Neuronal stem cell (in vitro differentiated cells): ENCODE results near the gene CREB3L1.

Source experiments
- DNase-seq: peaks from one replicate; pipeline ENCODE4 v3.0.0-alpha.2; 2013; ENCODE audit warnings: low spot score
- H2AFZ ChIP-seq: one replicate; pipeline ENCODE4 v1.6.1; 2013; ENCODE audit warnings: mild to moderate bottlenecking, low read length, inconsistent platforms
- H2AK5ac ChIP-seq: 2 replicates; pipeline ENCODE4 v1.6.1; 2013; ENCODE audit warnings: low read depth, mild to moderate bottlenecking, inconsistent platforms, low read length, moderate library complexity, mixed read lengths
- H2BK120ac ChIP-seq: 2 replicates; pipeline ENCODE4 v1.6.1; 2013; ENCODE audit warnings: low read depth, mild to moderate bottlenecking, inconsistent platforms, low read length, moderate library complexity, mixed read lengths
- H2BK12ac ChIP-seq: one replicate; pipeline ENCODE4 v1.6.1; 2013; ENCODE audit warnings: low read length, inconsistent platforms
- H2BK15ac ChIP-seq: 2 replicates; pipeline ENCODE4 v1.6.1; 2013; ENCODE audit warnings: mild to moderate bottlenecking, low read length, inconsistent platforms, mixed read lengths
- H2BK5ac ChIP-seq: one replicate; pipeline ENCODE4 v1.6.1; 2013; ENCODE audit warnings: inconsistent platforms, mild to moderate bottlenecking, low read length, moderate library complexity
- H3K14ac ChIP-seq: one replicate; pipeline ENCODE4 v1.6.1; 2013; ENCODE audit warnings: low read length, inconsistent platforms
- H3K18ac ChIP-seq: 2 replicates; pipeline ENCODE4 v1.6.1; 2013; ENCODE audit warnings: low read length, inconsistent platforms
- H3K23ac ChIP-seq: 2 replicates; pipeline ENCODE4 v1.6.1; 2013; ENCODE audit warnings: low read depth, mild to moderate bottlenecking, mixed read lengths, low read length, inconsistent platforms; ENCODE audit not compliant: poor library complexity
- H3K27ac ChIP-seq: replicated peaks from 3 replicates; pipeline ENCODE4 v1.5.1; 2013; ENCODE audit warnings: low read length, inconsistent platforms
- H3K27me3 ChIP-seq, 3 experiments: 2 replicates each; pipeline ENCODE4 v1.6.1; 2013; ENCODE audit warnings: low read length in 3 of 3, mild to moderate bottlenecking in 2 of 3, inconsistent platforms in 1 of 3, low read depth in 1 of 3, mixed read lengths in 1 of 3, moderate library complexity in 1 of 3; ENCODE audit not compliant: control insufficient read depth in 3 of 3, insufficient read depth in 3 of 3
- H3K36me3 ChIP-seq, 2 donors: replicated peaks in 1 of 2; 2 replicates each; pipeline ENCODE4 v1.6.1; 2013; ENCODE audit warnings: low read length in 2 of 2; ENCODE audit not compliant: control insufficient read depth in 2 of 2, insufficient read depth in 2 of 2
- H3K4ac ChIP-seq: 2 replicates; pipeline ENCODE4 v1.6.1; 2013; ENCODE audit warnings: inconsistent platforms, mild to moderate bottlenecking, low read length, moderate library complexity
- H3K4me1 ChIP-seq, 2 donors: 1 replicate in 1 of 2; 2 replicates in 1 of 2; pipeline ENCODE4 v1.6.1; 2013; ENCODE audit warnings: low read length in 2 of 2, low read depth in 1 of 2; ENCODE audit not compliant: control insufficient read depth in 2 of 2, insufficient read depth in 1 of 2
- H3K4me2 ChIP-seq: one replicate; pipeline ENCODE4 v1.6.1; 2013; ENCODE audit warnings: mild to moderate bottlenecking, low read length, inconsistent platforms; ENCODE audit not compliant: insufficient read depth, poor library complexity, severe bottlenecking
- H3K4me3 ChIP-seq, 2 donors: 2 replicates each; pipeline ENCODE4 v1.5.1; 2013; ENCODE audit warnings: low read length in 2 of 2, mild to moderate bottlenecking in 2 of 2, inconsistent platforms in 1 of 2, moderate library complexity in 1 of 2
- H3K79me1 ChIP-seq: one replicate; pipeline ENCODE4 v1.6.1; 2013; ENCODE audit warnings: low read depth, mild to moderate bottlenecking, inconsistent platforms, low read length, moderate library complexity
- H3K9ac ChIP-seq: one replicate; pipeline ENCODE4 v1.6.1; 2013; ENCODE audit warnings: mild to moderate bottlenecking, low read depth, low read length, inconsistent platforms; ENCODE audit not compliant: poor library complexity
- H3K9me3 ChIP-seq, 2 donors: replicated peaks in 1 of 2; 2 replicates each; pipeline versions ENCODE3 to v1.6.1; 2013; ENCODE audit warnings: low read length in 2 of 2, mild to moderate bottlenecking in 2 of 2, inconsistent platforms in 1 of 2, low read depth in 1 of 2, mixed read lengths in 1 of 2, moderate library complexity in 1 of 2; ENCODE audit not compliant: control insufficient read depth in 2 of 2, insufficient read depth in 1 of 2
- H4K8ac ChIP-seq: one replicate; pipeline ENCODE4 v1.6.1; 2013; ENCODE audit warnings: low read depth, mild to moderate bottlenecking, inconsistent platforms, low read length, moderate library complexity
- H4K91ac ChIP-seq: one replicate; pipeline ENCODE4 v1.6.1; 2013; ENCODE audit warnings: low read length, low read depth, mild to moderate bottlenecking, inconsistent platforms; ENCODE audit not compliant: poor library complexity
- WGBS, 2 donors: extraction: QIAGEN DNeasy Blood & Tissue Kit; methylation state at CpG; one replicate each; pipeline ENCODE4 v1.1.7; 2013; ENCODE audit warnings: missing lambda C conversion rate in 2 of 2, mixed read lengths in 1 of 2; ENCODE audit not compliant: insufficient read length in 2 of 2, insufficient replicate concordance in 1 of 2; ENCODE audit errors: extremely low coverage in 2 of 2; 5-methylcytosine and 5-hydroxymethylcytosine counted together

The CREB3L1 gene

GRCh38 chr11:46294365-46295309 is 17.2 kb downstream of the CREB3L1 start:
- Histone ChIP-seq H3K27ac (peak overlapping the region; percentile 77), H2BK120ac (no peak overlapping the region)

DNA sequence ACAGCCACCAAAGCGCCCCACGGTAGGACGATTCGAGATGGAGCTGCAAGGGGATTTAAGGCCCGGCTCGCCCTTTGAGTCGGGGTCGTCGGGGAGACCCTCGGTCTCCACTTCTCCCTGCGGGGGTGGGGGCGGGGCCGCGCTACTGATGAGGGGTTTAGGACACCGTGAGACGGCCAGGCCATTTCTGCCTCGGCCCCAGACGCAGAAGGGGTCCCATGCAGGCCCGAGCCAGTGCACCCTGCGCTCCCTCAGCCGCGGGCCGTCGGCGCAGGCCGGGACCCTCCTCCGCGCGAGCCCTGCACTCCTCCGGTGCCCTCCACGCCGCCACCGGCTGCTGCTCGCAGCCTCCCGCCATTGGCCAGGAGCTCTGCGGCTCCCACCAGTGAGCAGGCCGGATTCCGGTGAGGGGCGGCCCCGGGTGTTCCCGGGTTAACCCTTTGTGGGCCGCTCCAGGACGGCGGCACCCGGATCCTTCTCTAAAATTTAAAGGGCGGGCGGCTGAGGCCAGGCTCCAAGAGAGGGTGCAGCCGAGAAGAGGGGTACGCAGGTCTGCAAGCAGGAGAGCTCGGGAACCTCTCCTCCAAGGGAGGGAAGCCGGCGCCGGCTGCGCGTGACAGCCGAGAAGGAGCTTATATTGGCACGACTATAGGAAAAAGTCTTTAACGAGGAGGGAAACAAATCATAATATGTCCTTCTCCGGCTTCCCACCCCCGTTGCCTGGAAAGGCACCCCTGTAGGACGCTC is 18.0 kb downstream of the CREB3L1 start:
- no peak overlapping the region for H2BK120ac ChIP-seq
- H3K9ac ChIP-seq: peak overlapping the region; percentile 75
- DNase-seq: peak; percentile 73
- H3K36me3 ChIP-seq: no peaks in the 10 kb centered on the region
- no peak overlapping the region for H4K8ac ChIP-seq
- no CpG with 5 or more reads among the region's 61 CpGs for WGBS, 2 donors
- H2BK15ac ChIP-seq: peak overlapping the region; percentile 97
- H3K23ac ChIP-seq: peak overlapping the region; percentile 45
- peaks cover 11 to 41% of the 10 kb centered on the region in 2 donors for H3K4me1 ChIP-seq
- no peaks in the 10 kb centered on the region for H3K9me3 ChIP-seq
- H3K27me3 ChIP-seq: peaks cover 0 to 53% (median 5%) of the 10 kb centered on the region in 3 experiments
- H3K27ac ChIP-seq: peak overlapping the region; percentile 77
- H3K79me1 ChIP-seq: no peaks in the 10 kb centered on the region
- no peak overlapping the region for H3K14ac ChIP-seq
- H3K4me3 ChIP-seq: peak overlapping the region; percentile 46 to 79
- H2AK5ac ChIP-seq: peak overlapping the region; percentile 96
- no peak overlapping the region for H2BK12ac ChIP-seq
- H3K4me2 ChIP-seq: peak overlapping the region; percentile 83
- peak overlapping the region; percentile 98 for H2AFZ ChIP-seq
- H3K18ac ChIP-seq: peak overlapping the region; percentile 92
- H4K91ac ChIP-seq: no peak overlapping the region
- no peak overlapping the region for H3K4ac ChIP-seq
- H2BK5ac ChIP-seq: peak overlapping the region; percentile 44

More at GRCh38 chr11:46294365-46295309, 17.2 kb downstream of the CREB3L1 start:
- Histone ChIP-seq H4K91ac (no peak overlapping the region), H3K23ac (peak overlapping the region; percentile 45), H3K36me3 (no peaks in the 10 kb centered on the region), H2AK5ac (peak overlapping the region; percentile 66), H4K8ac (no peak overlapping the region), H2BK5ac (no peak overlapping the region), H3K4ac (no peak overlapping the region), H3K9me3 (no peaks in the 10 kb centered on the region), H3K18ac (peak overlapping the region; percentile 92), H3K79me1 (no peaks in the 10 kb centered on the region), H2BK15ac (peak overlapping the region; percentile 72), H3K4me2 (peak overlapping the region; percentile 63), H3K9ac (no peak overlapping the region), H2BK12ac (no peak overlapping the region), H2AFZ (peak overlapping the region; percentile 98), H3K4me1 (peaks cover 12 to 48% of the 10 kb centered on the region in 2 donors), H3K27me3 (peaks cover 0 to 59% (median 5%) of the 10 kb centered on the region in 3 experiments), H3K4me3 (peak overlapping the region; percentile 46 to 79), H3K14ac (no peak overlapping the region)
- DNase-seq: peak; percentile 70
- WGBS, 2 donors: no CpG with 5 or more reads among the region's 24 CpGs

DNA sequence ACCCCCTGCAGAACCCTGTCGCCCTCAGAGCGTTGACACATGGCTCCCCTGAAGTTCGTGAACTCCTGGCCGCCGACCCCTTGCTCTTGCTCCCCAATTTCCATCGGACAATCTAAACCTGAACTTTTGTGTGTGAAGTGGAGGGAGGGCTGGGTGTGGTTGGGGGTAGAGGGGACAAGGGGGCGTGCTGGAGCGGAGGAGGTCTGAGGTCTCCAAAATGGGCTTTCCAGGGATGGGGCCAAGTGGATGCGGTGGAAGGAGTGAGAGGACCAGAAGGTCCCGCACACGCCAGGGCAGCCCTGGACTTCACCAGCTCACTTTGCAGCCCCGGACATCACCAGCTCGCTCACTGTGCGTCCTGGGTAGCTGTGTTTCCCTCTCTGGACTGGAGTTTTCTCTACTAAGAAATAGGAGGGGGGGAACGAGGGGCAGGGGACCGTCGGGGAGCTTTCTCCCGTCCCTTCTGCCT is 18.6 kb downstream of the CREB3L1 start:
- no peak overlapping the region for H4K8ac ChIP-seq
- peaks cover 6 to 36% of the 10 kb centered on the region in 2 donors for H3K4me1 ChIP-seq
- no peak overlapping the region for H3K27ac ChIP-seq
- H3K14ac ChIP-seq: peak overlapping the region; percentile 66
- H3K27me3 ChIP-seq: peaks cover 0 to 53% (median 5%) of the 10 kb centered on the region in 3 experiments
- DNase-seq: no peak
- peak overlapping the region; percentile 65 for H3K9ac ChIP-seq
- peak overlapping the region; percentile 97 for H2BK15ac ChIP-seq
- H3K79me1 ChIP-seq: no peaks in the 10 kb centered on the region
- H2AK5ac ChIP-seq: peak overlapping the region; percentile 96
- no peak overlapping the region for H2BK120ac ChIP-seq
- peak overlapping the region; percentile 91 for H3K18ac ChIP-seq
- H3K4me3 ChIP-seq: peak overlapping the region; percentile 46 to 67
- H3K36me3 ChIP-seq: no peaks in the 10 kb centered on the region
- H3K23ac ChIP-seq: no peak overlapping the region
- no peak overlapping the region for H4K91ac ChIP-seq
- WGBS, 2 donors: no CpG with 5 or more reads among the region's 18 CpGs
- H2BK12ac ChIP-seq: peak overlapping the region; percentile 99
- no peaks in the 10 kb centered on the region for H3K9me3 ChIP-seq
- H2AFZ ChIP-seq: peak overlapping the region; percentile 98
- H3K4me2 ChIP-seq: peak overlapping the region; percentile 83
- peak overlapping the region; percentile 53 for H3K4ac ChIP-seq
- H2BK5ac ChIP-seq: peak overlapping the region; percentile 44
